Bronchial epithelial cell (primary cell): ENCODE measurements around the gene NTM. TPM values are rescaled to one million over a fixed set of nuclear protein-coding genes. Genes with fewer than 3 reads are reported as not detected.

ENCODE experiments used
- DNase-seq: peaks from one replicate; pipeline ENCODE4 v3.0.0-alpha.2; 2010; ENCODE audit warnings: low read depth
- FAIRE-seq: peaks from 2 replicates; lab custom pipeline; 2011; peaks lifted over from hg19 to GRCh38; lab: Jason Lieb, UNC
- H3K27me3 ChIP-seq: 2 replicates; pipeline ENCODE4 v1.5.1; 2011; ENCODE audit warnings: low read length; ENCODE audit not compliant: control insufficient read depth, insufficient read depth
- H3K36me3 ChIP-seq: 2 replicates; pipeline ENCODE4 v1.5.1; 2011; ENCODE audit warnings: low read length; ENCODE audit not compliant: control insufficient read depth, insufficient read depth
- H3K4me3 ChIP-seq: 2 replicates; pipeline ENCODE4 v1.5.1; 2011; ENCODE audit warnings: mild to moderate bottlenecking, low read depth, low read length, control low read depth
- CTCF ChIP-seq: IDR thresholded peaks from 2 replicates; pipeline ENCODE4 v1.5.1; 2011; ENCODE audit warnings: mild to moderate bottlenecking, moderate library complexity, low read length, control low read depth, inconsistent platforms; ENCODE audit not compliant: insufficient read depth, severe bottlenecking
- total RNA-seq: library from RNA; depleted of rRNA; stranded (reverse); fragments of >200 nt; gene quantifications from 2 replicates; pipeline ENCODE4 v1.2.1, GENCODE V29; 2014

NTM gene
- total RNA-seq, 1 donor from 2014 or later = 4.2 TPM

DNA sequence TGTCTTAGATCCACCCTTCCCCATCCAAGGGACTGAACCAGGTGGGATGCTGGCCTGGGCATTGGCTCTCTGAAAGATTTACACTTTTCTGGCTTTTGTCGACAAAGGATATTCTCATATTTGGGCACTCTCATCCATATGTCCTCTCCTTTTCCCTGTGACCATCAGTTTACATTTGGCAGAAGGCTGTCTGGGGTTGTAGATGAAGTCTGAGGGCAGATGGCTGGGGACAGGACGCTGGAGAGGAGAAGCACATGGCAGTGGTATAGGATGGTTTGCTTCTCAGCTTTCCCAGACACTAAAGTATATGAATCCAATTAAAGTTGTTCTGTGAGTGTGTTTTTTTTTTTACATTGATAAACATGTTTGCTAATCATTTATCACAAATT, 757.5 kb downstream of the NTM start:
- no peaks in the 10 kb centered on the region for H3K27me3 ChIP-seq
- H3K4me3 ChIP-seq = no peak overlapping the region
- FAIRE-seq (no peak), DNase-seq (no peak)
- TF ChIP-seq CTCF = no peak
- no peaks in the 10 kb centered on the region for H3K36me3 ChIP-seq

- no peaks in the 10 kb centered on the region for H3K36me3 ChIP-seq
- H3K4me3 ChIP-seq = no peak overlapping the region
- FAIRE-seq (no peak), DNase-seq (no peak)
- no peak for TF ChIP-seq CTCF
- no peaks in the 10 kb centered on the region for H3K27me3 ChIP-seq
Observed at GRCh38 chr11:132131047-132131446, 760.6 kb downstream of the NTM start.

GRCh38 chr11:132131961-132132360, 761.5 kb downstream of the NTM start:
- no peak for DNase-seq
- H3K27me3 ChIP-seq = no peaks in the 10 kb centered on the region
- TF ChIP-seq CTCF = no peak
- H3K4me3 ChIP-seq = no peak overlapping the region
- no peaks in the 10 kb centered on the region for H3K36me3 ChIP-seq
- no peak for FAIRE-seq

- no peak for FAIRE-seq
- Histone ChIP-seq H3K4me3 (no peak overlapping the region), H3K27me3 (no peaks in the 10 kb centered on the region), H3K36me3 (no peaks in the 10 kb centered on the region)
- DNase-seq = peak; percentile 78
- no peak for TF ChIP-seq CTCF
Observed at GRCh38 chr11:132134322-132134721, 763.9 kb downstream of the NTM start.

DNA sequence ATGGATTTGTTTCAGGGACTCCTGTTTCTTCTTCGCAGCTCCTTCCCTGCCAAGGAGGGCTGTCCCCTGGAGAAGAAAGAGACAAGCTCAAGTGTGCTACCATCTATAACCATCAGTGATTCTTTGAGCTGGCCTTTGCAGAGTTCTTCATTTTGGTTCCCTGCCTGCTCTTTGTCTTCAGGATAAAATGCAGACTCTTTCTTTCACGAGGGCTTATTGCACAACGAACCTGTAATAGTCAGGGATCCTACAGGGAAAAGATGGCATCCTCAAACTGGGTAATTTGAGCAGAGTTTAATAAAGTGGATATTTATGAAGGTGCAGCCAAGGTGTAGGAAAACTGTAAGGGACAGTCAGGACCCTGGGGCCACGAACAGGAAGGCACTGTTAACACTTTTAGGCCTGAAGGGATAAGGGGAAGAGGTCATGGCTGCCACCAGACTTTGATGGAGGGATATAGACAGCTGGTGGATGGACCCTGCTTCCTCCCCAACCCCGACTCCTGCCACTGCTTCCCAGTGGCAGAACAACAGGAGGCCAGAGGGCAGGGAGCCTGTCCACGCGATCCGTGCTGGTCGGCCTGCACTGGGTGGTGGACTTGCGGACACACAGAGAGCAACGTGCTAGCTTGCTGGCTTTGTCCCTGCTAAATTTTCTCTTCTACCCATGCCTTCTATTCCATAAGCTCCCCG, 767.0 kb downstream of the NTM start:
- Histone ChIP-seq H3K4me3 (no peak overlapping the region), H3K27me3 (no peaks in the 10 kb centered on the region), H3K36me3 (no peaks in the 10 kb centered on the region)
- TF ChIP-seq CTCF = no peak
- no peak for FAIRE-seq
- no peak for DNase-seq

DNA sequence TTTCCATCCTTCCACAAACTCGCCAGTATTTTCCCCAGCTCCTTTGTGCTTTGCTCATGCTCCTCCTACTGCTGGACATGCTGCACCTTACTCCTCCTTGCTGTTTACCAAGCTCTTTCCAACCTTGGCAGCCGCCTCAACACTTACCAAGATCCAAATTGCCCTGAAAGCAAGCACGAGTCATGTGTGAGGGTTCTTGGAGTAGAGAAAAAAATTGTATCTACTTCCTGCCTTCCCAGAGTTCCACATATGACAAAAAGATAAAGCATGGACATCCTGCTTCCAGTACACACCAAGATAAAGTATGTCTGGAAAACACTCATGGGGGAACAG, 767.5 kb downstream of the NTM start:
- DNase-seq (no peak), FAIRE-seq (no peak)
- H3K4me3 ChIP-seq = no peak overlapping the region
- H3K27me3 ChIP-seq = no peaks in the 10 kb centered on the region
- H3K36me3 ChIP-seq = no peaks in the 10 kb centered on the region
- no peak for TF ChIP-seq CTCF
